Skeletal muscle tissue (tissue), 4 donors: ENCODE data around the gene DMD. TPM values are rescaled to one million over a fixed set of nuclear protein-coding genes. Genes with fewer than 3 reads are reported as not detected.

Source experiments
- H3K27ac ChIP-seq: one replicate; pipeline ENCODE4 v1.7.0; 2013; ENCODE audit warnings: mild to moderate bottlenecking, low read depth, low read length, inconsistent platforms
- H3K27me3 ChIP-seq, 3 donors: one replicate each; pipeline ENCODE4 v1.7.0; 2013; ENCODE audit warnings: low read length in 3 of 3; ENCODE audit not compliant: control insufficient read depth in 3 of 3, insufficient read depth in 3 of 3
- H3K36me3 ChIP-seq, 3 donors: one replicate each; pipeline ENCODE4 v1.7.0; 2013; ENCODE audit warnings: low read length in 3 of 3; ENCODE audit not compliant: control insufficient read depth in 3 of 3, insufficient read depth in 3 of 3
- H3K4me1 ChIP-seq, 3 donors: one replicate each; pipeline ENCODE4 v1.7.0; 2013; ENCODE audit warnings: low read length in 3 of 3, mild to moderate bottlenecking in 3 of 3; ENCODE audit not compliant: control insufficient read depth in 3 of 3, insufficient read depth in 3 of 3
- H3K4me3 ChIP-seq, 3 donors: one replicate each; pipeline ENCODE4 v1.7.0; 2013; ENCODE audit warnings: low read length in 3 of 3
- H3K9ac ChIP-seq, 3 donors: one replicate each; pipeline ENCODE4 v1.7.0; 2013; ENCODE audit warnings: low read length in 3 of 3, mild to moderate bottlenecking in 3 of 3, moderate library complexity in 2 of 3, low read depth in 1 of 3
- H3K9me3 ChIP-seq, 3 donors: one replicate each; pipeline ENCODE4 v1.7.0; 2013; ENCODE audit warnings: low read length in 3 of 3; ENCODE audit not compliant: control insufficient read depth in 3 of 3
- total RNA-seq: library from RNA; depleted of rRNA; stranded (reverse); fragments of >200 nt; gene quantifications from one replicate; pipeline ENCODE4 v1.2.3, GENCODE V29; 2014
- donor health status: Osteomylitis.

Gene DMD
- total RNA-seq, 1 donor from 2014 or later = 190 TPM

- H3K27ac ChIP-seq = no peak overlapping the region
- H3K9me3 ChIP-seq = no peaks in the 10 kb centered on the region
- H3K4me3 ChIP-seq = no peak overlapping the region
- H3K27me3 ChIP-seq = no peaks in the 10 kb centered on the region
- H3K9ac ChIP-seq = no peak overlapping the region
- H3K36me3 ChIP-seq = no peaks in the 10 kb centered on the region
- H3K4me1 ChIP-seq = no peaks in the 10 kb centered on the region
These were observed 566.7 kb downstream of the DMD start for GRCh38 chrX:32644476-32645245.

GRCh38 chrX:32642283-32642682 is 569.1 kb downstream of the DMD start:
- Histone ChIP-seq H3K36me3 (no peaks in the 10 kb centered on the region), H3K9ac (no peak overlapping the region), H3K9me3 (no peaks in the 10 kb centered on the region), H3K27ac (no peak overlapping the region), H3K4me1 (no peaks in the 10 kb centered on the region), H3K4me3 (no peak overlapping the region), H3K27me3 (no peaks in the 10 kb centered on the region)

- Histone ChIP-seq H3K9me3 (no peaks in the 10 kb centered on the region), H3K27me3 (no peaks in the 10 kb centered on the region), H3K4me3 (no peak overlapping the region), H3K27ac (no peak overlapping the region), H3K4me1 (peaks cover 0 to 4% (median 3%) of the 10 kb centered on the region in 3 donors), H3K36me3 (no peaks in the 10 kb centered on the region), H3K9ac (no peak overlapping the region)
These were observed 593.2 kb downstream of the DMD start for GRCh38 chrX:32618154-32618553.

- no peaks in the 10 kb centered on the region for H3K36me3 ChIP-seq
- no peaks in the 10 kb centered on the region for H3K9me3 ChIP-seq
- H3K4me1 ChIP-seq = peaks cover 3 to 7% (median 6%) of the 10 kb centered on the region in 3 donors
- no peak overlapping the region for H3K9ac ChIP-seq
- no peak overlapping the region for H3K27ac ChIP-seq
- no peak overlapping the region for H3K4me3 ChIP-seq
- H3K27me3 ChIP-seq = no peaks in the 10 kb centered on the region
These were observed 596.6 kb downstream of the DMD start for GRCh38 chrX:32614707-32615106.

GRCh38 chrX:32599156-32599555 is 612.2 kb downstream of the DMD start:
- Histone ChIP-seq H3K27me3 (no peaks in the 10 kb centered on the region), H3K9ac (no peak overlapping the region), H3K36me3 (no peaks in the 10 kb centered on the region), H3K9me3 (no peaks in the 10 kb centered on the region), H3K4me1 (peaks cover 0 to 3% (median 0%) of the 10 kb centered on the region in 3 donors), H3K27ac (no peak overlapping the region), H3K4me3 (no peak overlapping the region)

GRCh38 chrX:32598707-32599106 is 612.6 kb downstream of the DMD start:
- no peaks in the 10 kb centered on the region for H3K27me3 ChIP-seq
- H3K9me3 ChIP-seq = no peaks in the 10 kb centered on the region
- no peak overlapping the region for H3K4me3 ChIP-seq
- no peak overlapping the region for H3K9ac ChIP-seq
- H3K4me1 ChIP-seq = peaks cover 0 to 3% (median 0%) of the 10 kb centered on the region in 3 donors
- H3K27ac ChIP-seq = no peak overlapping the region
- no peaks in the 10 kb centered on the region for H3K36me3 ChIP-seq

- H3K4me1 ChIP-seq = peaks cover 0 to 3% (median 0%) of the 10 kb centered on the region in 3 donors
- no peak overlapping the region for H3K27ac ChIP-seq
- H3K4me3 ChIP-seq = no peak overlapping the region
- no peaks in the 10 kb centered on the region for H3K9me3 ChIP-seq
- H3K36me3 ChIP-seq = peaks cover 0 to 3% (median 3%) of the 10 kb centered on the region in 3 donors
- no peak overlapping the region for H3K9ac ChIP-seq
- H3K27me3 ChIP-seq = no peaks in the 10 kb centered on the region
These were observed 613.6 kb downstream of the DMD start for GRCh38 chrX:32597777-32598176.

GRCh38 chrX:32592786-32593185 is 618.6 kb downstream of the DMD start:
- H3K4me1 ChIP-seq = no peaks in the 10 kb centered on the region
- no peaks in the 10 kb centered on the region for H3K9me3 ChIP-seq
- H3K27ac ChIP-seq = no peak overlapping the region
- no peaks in the 10 kb centered on the region for H3K27me3 ChIP-seq
- peaks cover 0 to 11% (median 4%) of the 10 kb centered on the region in 3 donors for H3K36me3 ChIP-seq
- H3K9ac ChIP-seq = no peak overlapping the region
- H3K4me3 ChIP-seq = no peak overlapping the region

- Histone ChIP-seq H3K36me3 (peaks cover 0 to 11% (median 4%) of the 10 kb centered on the region in 3 donors), H3K27ac (no peak overlapping the region), H3K4me1 (no peaks in the 10 kb centered on the region), H3K27me3 (no peaks in the 10 kb centered on the region), H3K9ac (no peak overlapping the region), H3K4me3 (no peak overlapping the region), H3K9me3 (no peaks in the 10 kb centered on the region)
These were observed 619.8 kb downstream of the DMD start for GRCh38 chrX:32591589-32591988.

- no peak overlapping the region for H3K9ac ChIP-seq
- no peaks in the 10 kb centered on the region for H3K4me1 ChIP-seq
- H3K4me3 ChIP-seq = no peak overlapping the region
- H3K36me3 ChIP-seq = no peaks in the 10 kb centered on the region
- H3K9me3 ChIP-seq = no peaks in the 10 kb centered on the region
- H3K27ac ChIP-seq = no peak overlapping the region
- H3K27me3 ChIP-seq = no peaks in the 10 kb centered on the region
These were observed 628.6 kb downstream of the DMD start for GRCh38 chrX:32582729-32583128.
